ENCODE measurements around the gene LCAT. TPM values are rescaled to one million over a fixed set of nuclear protein-coding genes. Genes with fewer than 3 reads are reported as not detected.

Gene LCAT
- total and polyA plus RNA-seq, 9 of the 15 experiments (the other 6 are each of a cell fraction or from before 2014, with no cell fraction given) = 0.46 to 21.0 (median 5.0) TPM

- Histone ChIP-seq H3K4me2 (ENCODE audit: insufficient read depth, low read length) (peak overlapping the region; percentile 92), H3K9ac (ENCODE audit: insufficient read depth in 1 of 2, low read depth in 2 of 2, low read length in 2 of 2) (peak overlapping the region; percentile 95 to 100), H3K9me1 (ENCODE audit: control insufficient read depth, insufficient read depth, low read length) (no peaks in the 10 kb centered on the region), H3K9me3 (replicated peaks; ENCODE audit: control insufficient read depth, insufficient read depth, low read depth, low read length) (no peaks in the 10 kb centered on the region), H3K4me1 (replicated peaks in 1 of 2; ENCODE audit: control insufficient read depth in 2 of 2, insufficient read depth in 2 of 2, low read length in 2 of 2) (peaks cover 8 to 26% of the 10 kb centered on the region in 2 experiments; a peak in 4 of 5 replicates), H3K27me3 (ENCODE audit: control insufficient read depth in 2 of 2, insufficient read depth in 2 of 2, low read length in 2 of 2) (no peaks in the 10 kb centered on the region), H4K20me1 (replicated peaks; ENCODE audit: control insufficient read depth, insufficient read depth, low read length) (0 out of 2 replicates have a peak, but pooled peaks cover 7% of the 10 kb centered on the region), H3K79me2 (ENCODE audit: control insufficient read depth, insufficient read depth, low read length) (peaks cover 52% of the 10 kb centered on the region), H2AFZ (ENCODE audit: low read depth, low read length) (peak overlapping the region; percentile 86), H3K4me3 (peak overlapping the region; percentile 95), H3K27ac (ENCODE audit: extremely low read depth, low read depth, low read length) (peak overlapping the region; percentile 91), H3K36me3 (ENCODE audit: control insufficient read depth, insufficient read depth, low read length) (0 out of 3 replicates have a peak, but pooled peaks cover 3% of the 10 kb centered on the region)
- TF ChIP-seq TFAP4 (CRISPR knock-in tag; IDR thresholded peaks at IDR 0.05; ENCODE audit: borderline replicate concordance) (peak; percentile 54), ILF3 (IDR thresholded peaks at IDR 0.05; ENCODE audit: borderline replicate concordance) (no peak), GABPB1 (CRISPR knock-in tag; IDR thresholded peaks at IDR 0.05) (0 out of 2 replicates have a peak, but pooled peaks have one; percentile 2), EP400 (IDR thresholded peaks at IDR 0.05) (0 out of 2 replicates have a peak, but pooled peaks have one; percentile 3), ZBTB12 (CRISPR knock-in tag; IDR thresholded peaks at IDR 0.05) (no peak), MEF2A (IDR thresholded peaks at IDR 0.05; ENCODE audit: control insufficient read depth, low read depth, low read length) (no peak), HNRNPLL (IDR thresholded peaks at IDR 0.05; ENCODE audit: low read depth, low read length, poor library complexity, severe bottlenecking) (peak; percentile 39), CUX1 (CRISPR knock-in tag; IDR thresholded peaks at IDR 0.05) (no peak), SP1 (CRISPR knock-in tag; IDR thresholded peaks at IDR 0.05) (peak; percentile 49; the same call in 1 of the 2 replicates), HMBOX1 (IDR thresholded peaks at IDR 0.05) (0 out of 2 replicates have a peak, but pooled peaks have one; percentile 38)
- 3% methylated on average over 14 of the region's 14 CpGs for WGBS (ENCODE audit: insufficient coverage, low coverage, missing lambda C conversion rate)
- peak in 2 of 4 experiments; percentile 41 to 45 for DNase-seq (ENCODE audit: extremely low read depth in 1 of 4, low spot score in 3 of 4)
- POLR2A ChIA-PET = interaction anchor here (0.7 to 1.6 kb wide), 5 partner anchors 11 to 60 kb away, joined by 3 to 5 read pairs (median 3); partner anchors contain the start of gene CTRL
- FAIRE-seq = no peak
- CTCF ChIA-PET (ENCODE audit: low intra/inter-chr PET ratio) = no interaction called here
- intact Hi-C loops (cut with micrococcal nuclease) (loop anchor here (2.0 kb wide), 1 partner anchor 47 kb away; the partner anchor contains the start of genes CENPT and NUTF2), in situ Hi-C loops (cut with MboI) (no loop called here)
- TSS peak; percentile 57 for BruUV-seq (replicated peaks)
- peak; percentile 1; the same call in 1 of the 3 replicates for ATAC-seq
Observed at GRCh38 chr16:67893743-67894399, 50.0 kb downstream of the LCAT start.
